ENCODE measurements around the gene TRIM66.

TRIM66 gene

GRCh38 chr11:8713760-8714454 is 31.4 kb upstream of the TRIM66 start:
- DNase-seq (ENCODE audit: low spot score): no peak
- no peak for FAIRE-seq

- DNase-seq (ENCODE audit: low spot score) (no peak), FAIRE-seq (no peak)
Observed at GRCh38 chr11:8712506-8712905, 30.0 kb upstream of the TRIM66 start.

- FAIRE-seq (no peak), DNase-seq (ENCODE audit: low spot score) (no peak)
Observed at GRCh38 chr11:8711895-8712442, 29.5 kb upstream of the TRIM66 start.

- no peak for FAIRE-seq
- DNase-seq (ENCODE audit: low spot score): no peak
Observed at GRCh38 chr11:8709777-8710176, 27.3 kb upstream of the TRIM66 start.

GRCh38 chr11:8709002-8709672 is 26.7 kb upstream of the TRIM66 start:
- no peak for DNase-seq (ENCODE audit: low spot score)
- FAIRE-seq: no peak

GRCh38 chr11:8707541-8708191 is 25.2 kb upstream of the TRIM66 start:
- FAIRE-seq: no peak
- DNase-seq (ENCODE audit: low spot score): no peak

- DNase-seq (ENCODE audit: low spot score): no peak
- no peak for FAIRE-seq
Observed at GRCh38 chr11:8706673-8707432, 24.4 kb upstream of the TRIM66 start.

GRCh38 chr11:8705146-8705545 is 22.7 kb upstream of the TRIM66 start:
- DNase-seq (ENCODE audit: low spot score): no peak
- no peak for FAIRE-seq

GRCh38 chr11:8704136-8704535 is 21.7 kb upstream of the TRIM66 start:
- no peak for DNase-seq (ENCODE audit: low spot score)
- FAIRE-seq: no peak

- DNase-seq (ENCODE audit: low spot score) (no peak), FAIRE-seq (no peak)
Observed at GRCh38 chr11:8702598-8702915, 20.1 kb upstream of the TRIM66 start.

GRCh38 chr11:8701891-8702597 is 19.6 kb upstream of the TRIM66 start:
- DNase-seq (ENCODE audit: low spot score): no peak
- FAIRE-seq: no peak

- FAIRE-seq: no peak
Observed at GRCh38 chr11:8699903-8700302, 17.4 kb upstream of the TRIM66 start.

GRCh38 chr11:8698917-8699441 is 16.5 kb upstream of the TRIM66 start:
- FAIRE-seq: no peak
- DNase-seq (ENCODE audit: low spot score): no peak

More at GRCh38 chr11:8699903-8700302, 17.4 kb upstream of the TRIM66 start:
- DNase-seq (ENCODE audit: low spot score): no peak

- DNase-seq (ENCODE audit: low spot score) (no peak), FAIRE-seq (no peak)
Observed at GRCh38 chr11:8698379-8698851, 15.9 kb upstream of the TRIM66 start.

- DNase-seq (ENCODE audit: low spot score) (no peak), FAIRE-seq (no peak)
Observed at GRCh38 chr11:8697054-8697453, 14.6 kb upstream of the TRIM66 start.

GRCh38 chr11:8694137-8694536 is 11.7 kb upstream of the TRIM66 start:
- DNase-seq (ENCODE audit: low spot score) (no peak), FAIRE-seq (no peak)

- no peak for FAIRE-seq
- DNase-seq (ENCODE audit: low spot score): no peak
Observed at GRCh38 chr11:8693555-8693954, 11.1 kb upstream of the TRIM66 start.

- DNase-seq (ENCODE audit: low spot score): no peak
- FAIRE-seq: no peak
Observed at GRCh38 chr11:8693010-8693551, 10.6 kb upstream of the TRIM66 start.

GRCh38 chr11:8692417-8692816 is 10.0 kb upstream of the TRIM66 start:
- no peak for FAIRE-seq
- DNase-seq (ENCODE audit: low spot score): no peak

GRCh38 chr11:8691601-8692000 is 9.1 kb upstream of the TRIM66 start:
- FAIRE-seq (no peak), DNase-seq (ENCODE audit: low spot score) (no peak)

All from RCC 7860 (cell line).